Measurements from ENCODE around the gene BLNK. TPM values are rescaled to one million over a fixed set of nuclear protein-coding genes. Genes with fewer than 3 reads are reported as not detected.

Gene BLNK
- total and polyA plus RNA-seq, 9 of the 15 experiments (the other 6 are each of a cell fraction or from before 2014, with no cell fraction given): not detected

- TF ChIP-seq ZNF592 (IDR thresholded peaks at IDR 0.05) (no peak), ZNF134 (CRISPR knock-in tag; conservative IDR thresholded peaks at IDR 0.05) (no peak), GTF2B (IDR thresholded peaks at IDR 0.05; ENCODE audit: extremely low read depth, insufficient read length) (no peak), ETV1 (tag; conservative IDR thresholded peaks at IDR 0.05; ENCODE audit: low read depth) (no peak), SLC30A9 (CRISPR knock-in tag; IDR thresholded peaks at IDR 0.05) (no peak), ETV5 (CRISPR knock-in tag; IDR thresholded peaks at IDR 0.05; ENCODE audit: low read depth) (no peak), L3MBTL2 (IDR thresholded peaks at IDR 0.05) (no peak), ERF (CRISPR knock-in tag; IDR thresholded peaks at IDR 0.05) (no peak), EP400 (IDR thresholded peaks at IDR 0.05) (no peak), LEF1 (IDR thresholded peaks at IDR 0.05) (no peak)
Observed at GRCh38 chr10:96236090-96236478, 35.3 kb downstream of the BLNK start (continued).

Data from K562 (cell line).